HepG2 (cell line): Measurements from ENCODE around the gene CMIP. TPM values are rescaled to one million over a fixed set of nuclear protein-coding genes. Genes with fewer than 3 reads are reported as not detected.

Source experiments
- ATAC-seq: fragments of 200-7000 bp; cut with Tn5 transposase; 3 replicates; pipeline ENCODE4 v1.9.1; 2020; ENCODE audit warnings: mild to moderate bottlenecking, moderate library complexity
- BruUV-seq: library from RNA; stranded (reverse); fragments of 400-500 nt; replicated peaks from 2 replicates; lab custom pipeline; 2021; lab: Mats Ljungman, UMichigan
- CTCF ChIA-PET: fragments of 300-600 bp; formaldehyde crosslinking; extraction: SDS; loops from one replicate; lab custom pipeline; 2021; ENCODE audit warnings: low total read pairs, inconsistent platforms, low intra/inter-chr PET ratio; lab: Yijun Ruan, JAX
- POLR2A ChIA-PET: fragments of 350-600 bp; sonication (Branson Sonifier 250); formaldehyde crosslinking; loops from one replicate; lab custom pipeline; 2020; ENCODE audit warnings: antibody characterized with exemption, inconsistent platforms; lab: Yijun Ruan, JAX
- DNase-seq: peaks from one replicate; pipeline ENCODE4 v3.0.0-alpha.2; 2015; ENCODE audit warnings: low spot score
- FAIRE-seq: peaks from 3 replicates; lab custom pipeline; 2011; peaks lifted over from hg19 to GRCh38; lab: Jason Lieb, UNC
- H2AFZ ChIP-seq: one replicate; pipeline ENCODE4 v1.6.1; 2011; ENCODE audit warnings: low read length, inconsistent platforms
- H3K27ac ChIP-seq: fragments of 300-600 bp; 3 replicates; pipeline ENCODE4 v1.8.0; 2011; ENCODE audit warnings: mixed run types, mild to moderate bottlenecking, mixed read lengths, low read length, inconsistent platforms; ENCODE audit not compliant: insufficient read depth; ENCODE audit errors: extremely low read length
- H3K27me3 ChIP-seq, 2 experiments: fragments of 200-600 bp in 1 of 2; 2 replicates in 1 of 2; 3 replicates in 1 of 2; pipeline versions ENCODE4 v1.6.0 to v1.8.0; 2011; ENCODE audit warnings: low read length in 2 of 2, mild to moderate bottlenecking in 2 of 2, moderate library complexity in 2 of 2, inconsistent platforms in 1 of 2; ENCODE audit not compliant: insufficient read depth in 2 of 2, control insufficient read depth in 1 of 2
- H3K36me3 ChIP-seq, 2 experiments: fragments of 200-600 bp in 1 of 2; replicated peaks in 1 of 2; 2 replicates in 1 of 2; 3 replicates in 1 of 2; pipeline versions ENCODE4 v1.5.1 to v1.8.0; 2011; ENCODE audit warnings: low read length in 2 of 2, inconsistent platforms in 1 of 2; ENCODE audit not compliant: insufficient read depth in 2 of 2, control insufficient read depth in 1 of 2
- H3K4me1 ChIP-seq: 2 replicates; pipeline ENCODE4 v1.5.1; 2012; ENCODE audit warnings: low read length, inconsistent platforms; ENCODE audit not compliant: insufficient read depth
- H3K4me2 ChIP-seq: 2 replicates; pipeline ENCODE4 v1.6.0; 2011; ENCODE audit warnings: low read depth, low read length, inconsistent platforms
- H3K4me3 ChIP-seq, 3 experiments: fragments of 200-600 bp in 1 of 3; sonication (generic), shearing (Covaris generic) in 1 of 3; replicated peaks in 1 of 3; 2 replicates each; pipeline ENCODE4 v1.5.1; 2011 to 2016; ENCODE audit warnings: low read length in 3 of 3, inconsistent platforms in 2 of 3, low read depth in 2 of 3, mild to moderate bottlenecking in 2 of 3, control low read depth in 1 of 3, mixed read lengths in 1 of 3; ENCODE audit not compliant: insufficient read depth in 1 of 3
- H3K79me2 ChIP-seq: one replicate; pipeline ENCODE4 v1.6.1; 2011; ENCODE audit warnings: low read length, inconsistent platforms; ENCODE audit not compliant: insufficient read depth
- H3K9ac ChIP-seq: 2 replicates; pipeline ENCODE4 v1.6.0; 2011; ENCODE audit warnings: mild to moderate bottlenecking, low read depth, low read length, inconsistent platforms; ENCODE audit not compliant: insufficient read depth
- H3K9me3 ChIP-seq: 2 replicates; pipeline ENCODE4 v1.5.1; 2012; ENCODE audit warnings: mild to moderate bottlenecking, low read length
- H4K20me1 ChIP-seq: 2 replicates; pipeline ENCODE4 v1.6.0; 2011; ENCODE audit warnings: inconsistent platforms, mild to moderate bottlenecking, low read length, moderate library complexity; ENCODE audit not compliant: insufficient read depth
- AGO2 ChIP-seq: fragments of 200-400 bp; formaldehyde crosslinking; optimal IDR thresholded peaks from 2 replicates; pipeline ENCODE3; 2017; ENCODE audit warnings: mild to moderate bottlenecking, low read depth, low read length, moderate library complexity
- ASH2L ChIP-seq: fragments of 300-600, 200-600 bp; sonication (generic); IDR thresholded peaks from 2 replicates; pipeline ENCODE4 v1.7.0; 2017; ENCODE audit warnings: low read depth, mild to moderate bottlenecking, moderate library complexity, mixed read lengths, low read length; ENCODE audit not compliant: insufficient read length
- EHMT2 ChIP-seq: fragments of 200-600 bp; sonication (generic); IDR thresholded peaks from 2 replicates; pipeline ENCODE4 v1.7.0; 2017; ENCODE audit warnings: antibody characterized with exemption, low read depth, low read length, borderline replicate concordance
- RBM22 ChIP-seq: fragments of 200-400 bp; formaldehyde crosslinking; optimal IDR thresholded peaks from 2 replicates; pipeline ENCODE3; 2017; ENCODE audit warnings: mild to moderate bottlenecking, low read length, moderate library complexity
- ZFY ChIP-seq: sonication (generic); formaldehyde crosslinking; IDR thresholded peaks from 2 replicates; pipeline ENCODE4 v1.4.0; 2020; ENCODE audit warnings: missing genetic modification reagents
- WGBS: methylation state at CpG from one replicate; pipeline ENCODE4 v1.1.6; 2017; ENCODE audit warnings: low lambda C conversion rate; 5-methylcytosine and 5-hydroxymethylcytosine counted together
- in situ Hi-C: cut with HindIII; loops from 2 replicates; pipeline ENCODE4 v1.10.0; 2017; ENCODE audit warnings: low pct_unique_long_range_greater_than_20kb; ENCODE audit not compliant: extremely low pct_ligation_motif_present
- intact Hi-C: fragments of 100-400 bp; cut with micrococcal nuclease; formaldehyde crosslinking; loops from one replicate; pipeline ENCODE4 v1.10.0; 2022; ENCODE audit not compliant: unreplicated experiment
- polyA plus RNA-seq, 8 experiments: library from polyadenylated mRNA; depleted of rRNA in 3 of 8; stranded (reverse) in 7 of 8; unstranded in 1 of 8; fragments of >200 nt; fragmentation: Illumina TruSeq in 4 of 8; extraction: Trizol in 4 of 8; gene quantifications; 2 replicates each; pipeline versions ENCODE4 v1.2.1 to v1.2.3, GENCODE V29; 2011 to 2016; ENCODE audit warnings: low read depth in 4 of 8, missing spikeins in 1 of 8, mixed read lengths in 1 of 8; ENCODE audit not compliant: insufficient read depth in 1 of 8
- total RNA-seq, 5 experiments: library from RNA; depleted of rRNA; stranded (reverse); fragments of >200 nt; fragmentation: Illumina TruSeq; extraction: Trizol; gene quantifications; 2 replicates each; pipeline ENCODE4 v1.2.3, GENCODE V29; 2016; ENCODE audit warnings: low read depth in 1 of 5

The CMIP gene
- total and polyA plus RNA-seq, 2 of the 13 experiments (the other 11 are each of a cell fraction or from before 2014, with no cell fraction given) = 10.9 to 18.1 TPM

GRCh38 chr16:81651758-81652718 lies 207.4 kb downstream of the CMIP start:
- POLR2A ChIA-PET = no interaction called here
- Histone ChIP-seq H3K9me3 (no peaks in the 10 kb centered on the region), H3K4me2 (no peak overlapping the region), H2AFZ (no peak overlapping the region), H3K27ac (no peak overlapping the region), H3K27me3 (no peaks in the 10 kb centered on the region), H3K4me1 (peaks cover 20% of the 10 kb centered on the region), H3K36me3 (peaks cover 52 to 79% of the 10 kb centered on the region in 2 experiments), H3K9ac (no peak overlapping the region), H4K20me1 (peaks cover 53% of the 10 kb centered on the region), H3K79me2 (peaks cover 20% of the 10 kb centered on the region), H3K4me3 (no peak overlapping the region)
- WGBS = 96% methylated on average over 19 of the region's 19 CpGs
- DNase-seq (no peak), ATAC-seq (no peak), FAIRE-seq (no peak)
- CTCF ChIA-PET = no interaction called here
- intact Hi-C loops (no loop called here), in situ Hi-C loops (no loop called here)
- BruUV-seq = no TSS peak
- TF ChIP-seq RBM22 (peak; percentile 77), AGO2 (peak; percentile 64), EHMT2 (no peak), ASH2L (no peak)

GRCh38 chr16:81652798-81653505 lies 208.3 kb downstream of the CMIP start:
- in situ Hi-C loops = no loop called here
- peaks cover 59 to 88% of the 10 kb centered on the region in 2 experiments for H3K36me3 ChIP-seq
- intact Hi-C loops = no loop called here

More at GRCh38 chr16:81652798-81653505, 208.3 kb downstream of the CMIP start:
- H3K79me2 ChIP-seq = peaks cover 14% of the 10 kb centered on the region
- H4K20me1 ChIP-seq = peaks cover 46% of the 10 kb centered on the region
- CTCF ChIA-PET = no interaction called here
- H3K27me3 ChIP-seq = no peaks in the 10 kb centered on the region
- POLR2A ChIA-PET = no interaction called here
- no peak overlapping the region for H3K4me2 ChIP-seq
- H3K9ac ChIP-seq = no peak overlapping the region
- ATAC-seq = no peak
- FAIRE-seq = no peak
- H3K9me3 ChIP-seq = no peaks in the 10 kb centered on the region
- peak; percentile 8 for TF ChIP-seq RBM22
- TF ChIP-seq ZFY = no peak
- TF ChIP-seq AGO2 = peak; percentile 76
- H2AFZ ChIP-seq = no peak overlapping the region
- no peak for DNase-seq
- 96% methylated on average over 21 of the region's 21 CpGs for WGBS
- peaks cover 20% of the 10 kb centered on the region for H3K4me1 ChIP-seq
- no peak overlapping the region for H3K4me3 ChIP-seq
- no peak overlapping the region for H3K27ac ChIP-seq
- BruUV-seq = no TSS peak
